Stomach (tissue), 9 donors: ENCODE measurements around the gene TC2N. TPM values are rescaled to one million over a fixed set of nuclear protein-coding genes. Genes with fewer than 3 reads are reported as not detected.

Source experiments
- DNase-seq, 2 donors: peaks; one replicate each; pipeline versions ENCODE4 v3.0.0 to v3.0.0-alpha.2; 2013 to 2019
- H3K27ac ChIP-seq, 5 donors: fragments of 200-600 bp in 4 of 5; sonication (generic) in 4 of 5; one replicate each; pipeline ENCODE4 v1.5.1; 2013 to 2019; ENCODE audit warnings: mild to moderate bottlenecking in 1 of 5, moderate library complexity in 1 of 5
- H3K27me3 ChIP-seq, 3 donors: fragments of 200-600 bp; sonication (generic); one replicate each; pipeline ENCODE4 v1.5.1; 2017 to 2019; ENCODE audit warnings: mixed run types in 1 of 3
- H3K36me3 ChIP-seq, 4 donors: fragments of 200-600 bp; sonication (generic); 1 replicate in 3 of 4; 2 replicates in 1 of 4; pipeline ENCODE4 v1.5.1; 2016 to 2019
- H3K4me1 ChIP-seq, 4 donors: fragments of 200-600 bp; sonication (generic); one replicate each; pipeline ENCODE4 v1.5.1; 2016 to 2019
- H3K4me3 ChIP-seq, 4 donors: fragments of 200-600 bp; sonication (generic) in 3 of 4; one replicate each; pipeline ENCODE4 v1.5.1; 2016 to 2019; ENCODE audit warnings: mild to moderate bottlenecking in 1 of 4
- H3K9me3 ChIP-seq, 4 donors: fragments of 200-600 bp; sonication (generic); one replicate each; pipeline ENCODE4 v1.5.1; 2016 to 2019
- EP300 ChIP-seq: sonication (generic); formaldehyde crosslinking; IDR thresholded peaks from one replicate; pipeline ENCODE4 v1.6.1; 2017; ENCODE audit warnings: antibody characterized with exemption
- POLR2A ChIP-seq, 4 donors: fragments of 450-650 bp; IDR thresholded peaks; one replicate each; pipeline ENCODE4 v1.6.1; 2016; ENCODE audit warnings: antibody characterized with exemption in 4 of 4, control low read depth in 2 of 4, mild to moderate bottlenecking in 1 of 4, moderate library complexity in 1 of 4
- POLR2AphosphoS5 ChIP-seq, 3 donors: sonication (generic); formaldehyde crosslinking; IDR thresholded peaks; one replicate each; pipeline ENCODE4 v1.6.1; 2016; ENCODE audit warnings: antibody characterized with exemption in 3 of 3
- WGBS, 5 donors: extraction: QIAGEN DNeasy Blood & Tissue Kit in 3 of 5; methylation state at CpG; one replicate each; pipeline versions ENCODE4 v1.1.5 to v1.1.7; 2013 to 2018; 5-methylcytosine and 5-hydroxymethylcytosine counted together
- intact Hi-C: fragments of 100-400 bp; cut with DNase I; formaldehyde crosslinking; loops from one replicate; pipeline ENCODE4 v1.15.1; 2023; ENCODE audit warnings: low total_unique reads
- polyA plus RNA-seq, 3 donors: library from polyadenylated mRNA; stranded (reverse); fragments of 200-250 nt; gene quantifications; one replicate each; pipeline ENCODE4 v1.2.3, GENCODE V29; 2013
- total RNA-seq, 5 donors: library from RNA; depleted of rRNA; stranded (reverse); fragments of >200 nt; gene quantifications; one replicate each; pipeline versions ENCODE4 v1.1.0 to v1.2.3, GENCODE V29; 2014 to 2016
- TF ChIP-seq, protein P1 (sequence below), 7 experiments: fragments of 450-650 bp in 4 of 7; fragments of 200-600 bp in 3 of 7; sonication (generic) in 3 of 7; IDR thresholded peaks; one replicate each; pipeline ENCODE4 v1.5.1; 2016 to 2019; ENCODE audit warnings: antibody characterized with exemption in 7 of 7, control low read depth in 2 of 7, mild to moderate bottlenecking in 1 of 7
- donor health status: healthy with polysubstance abuse.
- donor health status: Bipolar disorder and iron deficiency.
- donor health status: healthy.

Gene TC2N
- total and polyA plus RNA-seq, 8 donors: 15.6 to 162 (median 70.1) TPM

DNA sequence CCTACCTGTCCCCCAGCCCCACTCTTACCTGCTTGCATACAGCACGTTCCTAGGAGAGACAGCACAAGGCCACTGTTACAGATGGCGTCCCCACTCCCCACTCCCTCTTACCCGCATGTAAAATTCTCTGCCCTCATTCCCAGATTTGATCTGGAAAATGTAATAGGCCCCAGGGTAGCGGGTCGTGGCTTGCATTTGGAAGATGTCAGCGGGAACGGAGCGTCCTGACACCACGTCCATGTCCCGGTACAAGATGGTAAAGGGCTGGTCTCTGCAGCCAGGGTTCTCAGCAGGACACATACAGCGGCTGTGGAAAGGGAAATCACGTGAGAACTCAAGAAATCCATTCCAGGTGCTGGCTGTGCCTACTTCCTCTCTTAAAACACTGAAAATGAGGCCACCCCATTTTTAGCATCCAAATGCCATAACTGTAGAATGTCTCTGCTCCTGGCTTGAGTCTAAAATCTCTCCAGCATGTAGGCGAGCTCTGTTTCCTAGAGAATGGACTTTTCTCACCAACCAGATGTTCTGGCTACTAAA lies 10.1 kb upstream of the TC2N start:
- H3K27me3 ChIP-seq: no peaks in the 10 kb centered on the region
- intact Hi-C loops: no loop called here
- no peak for DNase-seq
- peaks cover 0 to 74% (median 30%) of the 10 kb centered on the region in 4 donors for H3K36me3 ChIP-seq
- TF ChIP-seq EP300 (no peak), POLR2A (IDR thresholded peaks at IDR 0.05) (no peak), POLR2AphosphoS5 (IDR thresholded peaks at IDR 0.05) (no peak)
- TF ChIP-seq, protein P1, sequence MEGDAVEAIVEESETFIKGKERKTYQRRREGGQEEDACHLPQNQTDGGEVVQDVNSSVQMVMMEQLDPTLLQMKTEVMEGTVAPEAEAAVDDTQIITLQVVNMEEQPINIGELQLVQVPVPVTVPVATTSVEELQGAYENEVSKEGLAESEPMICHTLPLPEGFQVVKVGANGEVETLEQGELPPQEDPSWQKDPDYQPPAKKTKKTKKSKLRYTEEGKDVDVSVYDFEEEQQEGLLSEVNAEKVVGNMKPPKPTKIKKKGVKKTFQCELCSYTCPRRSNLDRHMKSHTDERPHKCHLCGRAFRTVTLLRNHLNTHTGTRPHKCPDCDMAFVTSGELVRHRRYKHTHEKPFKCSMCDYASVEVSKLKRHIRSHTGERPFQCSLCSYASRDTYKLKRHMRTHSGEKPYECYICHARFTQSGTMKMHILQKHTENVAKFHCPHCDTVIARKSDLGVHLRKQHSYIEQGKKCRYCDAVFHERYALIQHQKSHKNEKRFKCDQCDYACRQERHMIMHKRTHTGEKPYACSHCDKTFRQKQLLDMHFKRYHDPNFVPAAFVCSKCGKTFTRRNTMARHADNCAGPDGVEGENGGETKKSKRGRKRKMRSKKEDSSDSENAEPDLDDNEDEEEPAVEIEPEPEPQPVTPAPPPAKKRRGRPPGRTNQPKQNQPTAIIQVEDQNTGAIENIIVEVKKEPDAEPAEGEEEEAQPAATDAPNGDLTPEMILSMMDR (IDR thresholded peaks at IDR 0.05): no peak
- no peak overlapping the region for H3K4me3 ChIP-seq
- no peak overlapping the region for H3K27ac ChIP-seq
- H3K4me1 ChIP-seq: peaks cover 29 to 73% (median 54%) of the 10 kb centered on the region in 4 donors
- 77 to 88% (median 84%) methylated on average over 12 to 13 of the region's 13 CpGs for WGBS, 5 donors
- H3K9me3 ChIP-seq: no peaks in the 10 kb centered on the region

DNA sequence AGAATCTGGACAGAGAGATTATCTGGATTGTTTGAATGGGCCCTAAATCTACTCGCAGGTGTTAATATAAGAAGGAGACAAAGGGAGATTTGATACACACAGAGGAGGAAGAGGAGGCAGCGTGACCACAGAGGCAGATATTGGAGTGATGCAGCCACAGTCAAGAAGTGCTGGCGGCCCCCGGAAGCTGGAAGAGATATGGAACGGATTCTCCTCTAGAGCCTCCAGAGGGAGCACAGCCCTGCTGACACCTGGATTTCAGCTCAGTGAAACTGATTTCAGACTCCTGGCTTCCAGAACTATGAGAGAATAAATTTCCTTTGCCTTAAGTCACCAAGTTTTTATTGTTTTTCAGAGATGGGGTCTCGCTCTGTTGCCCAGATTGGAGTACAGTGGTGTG lies 9.2 kb upstream of the TC2N start:
- H3K4me3 ChIP-seq: no peak overlapping the region
- H3K4me1 ChIP-seq: peaks cover 38 to 76% (median 58%) of the 10 kb centered on the region in 4 donors
- WGBS, 5 donors: 80 to 89% (median 83%) methylated on average over 6 of the region's 6 CpGs
- DNase-seq: no peak
- H3K36me3 ChIP-seq: peaks cover 0 to 68% (median 29%) of the 10 kb centered on the region in 4 donors
- no peaks in the 10 kb centered on the region for H3K9me3 ChIP-seq
- TF ChIP-seq EP300 (no peak), POLR2A (IDR thresholded peaks at IDR 0.05) (no peak), POLR2AphosphoS5 (IDR thresholded peaks at IDR 0.05) (no peak)
- TF ChIP-seq, protein P1 (IDR thresholded peaks at IDR 0.05): no peak
- no peaks in the 10 kb centered on the region for H3K27me3 ChIP-seq
- intact Hi-C loops: no loop called here
- H3K27ac ChIP-seq: peak overlapping the region in 1 of 5 donors; percentile 83

DNA sequence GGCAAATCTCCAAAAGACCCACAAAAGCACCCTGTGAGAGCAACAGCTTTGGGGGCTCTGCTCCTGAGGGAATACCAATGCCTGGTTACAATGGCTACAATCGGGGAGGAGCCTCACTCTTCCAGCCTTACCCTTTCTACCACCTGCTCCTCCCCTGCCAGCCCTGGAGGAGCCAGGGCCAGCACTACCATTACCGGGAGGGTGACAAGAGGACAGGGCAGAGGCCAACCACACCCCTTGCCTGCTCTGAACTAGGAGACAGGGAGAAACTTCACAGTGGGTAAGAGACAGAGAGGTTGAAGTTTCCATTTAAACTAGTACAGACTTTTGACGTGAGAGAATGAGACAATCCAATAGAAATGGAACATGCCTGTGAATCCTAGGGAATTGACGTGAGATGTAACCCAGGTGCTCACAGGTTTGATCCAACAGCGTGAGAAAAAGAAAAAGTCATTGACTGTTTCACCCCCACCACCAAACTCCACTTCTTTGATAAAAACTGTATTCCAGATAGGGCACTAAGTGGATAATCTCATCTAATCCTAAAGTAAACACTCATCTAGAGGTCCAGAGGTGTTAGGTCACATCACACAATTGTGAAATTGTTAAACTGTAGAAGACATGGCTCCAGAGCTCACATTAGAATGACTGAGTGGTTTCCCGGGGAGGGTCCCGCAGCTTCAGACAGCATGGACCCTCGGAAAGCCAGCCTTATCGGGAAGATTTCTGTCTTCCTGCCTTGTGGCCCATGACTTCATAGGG lies 8.4 kb upstream of the TC2N start:
- TF ChIP-seq POLR2AphosphoS5 (IDR thresholded peaks at IDR 0.05) (peak in 1 of 3 donors; percentile 17), EP300 (no peak)
- Histone ChIP-seq H3K9me3 (no peaks in the 10 kb centered on the region), H3K4me3 (no peak overlapping the region), H3K36me3 (peaks cover 0 to 61% (median 26%) of the 10 kb centered on the region in 4 donors), H3K27ac (peak overlapping the region; percentile 26 to 93 (median 83)), H3K4me1 (peaks cover 43 to 78% (median 60%) of the 10 kb centered on the region in 4 donors), H3K27me3 (no peaks in the 10 kb centered on the region)
- intact Hi-C loops: no loop called here
- WGBS, 5 donors: 37 to 59% (median 53%) methylated on average over 7 to 9 of the region's 9 CpGs
- DNase-seq: peak in 1 of 2 donors; percentile 46

DNA sequence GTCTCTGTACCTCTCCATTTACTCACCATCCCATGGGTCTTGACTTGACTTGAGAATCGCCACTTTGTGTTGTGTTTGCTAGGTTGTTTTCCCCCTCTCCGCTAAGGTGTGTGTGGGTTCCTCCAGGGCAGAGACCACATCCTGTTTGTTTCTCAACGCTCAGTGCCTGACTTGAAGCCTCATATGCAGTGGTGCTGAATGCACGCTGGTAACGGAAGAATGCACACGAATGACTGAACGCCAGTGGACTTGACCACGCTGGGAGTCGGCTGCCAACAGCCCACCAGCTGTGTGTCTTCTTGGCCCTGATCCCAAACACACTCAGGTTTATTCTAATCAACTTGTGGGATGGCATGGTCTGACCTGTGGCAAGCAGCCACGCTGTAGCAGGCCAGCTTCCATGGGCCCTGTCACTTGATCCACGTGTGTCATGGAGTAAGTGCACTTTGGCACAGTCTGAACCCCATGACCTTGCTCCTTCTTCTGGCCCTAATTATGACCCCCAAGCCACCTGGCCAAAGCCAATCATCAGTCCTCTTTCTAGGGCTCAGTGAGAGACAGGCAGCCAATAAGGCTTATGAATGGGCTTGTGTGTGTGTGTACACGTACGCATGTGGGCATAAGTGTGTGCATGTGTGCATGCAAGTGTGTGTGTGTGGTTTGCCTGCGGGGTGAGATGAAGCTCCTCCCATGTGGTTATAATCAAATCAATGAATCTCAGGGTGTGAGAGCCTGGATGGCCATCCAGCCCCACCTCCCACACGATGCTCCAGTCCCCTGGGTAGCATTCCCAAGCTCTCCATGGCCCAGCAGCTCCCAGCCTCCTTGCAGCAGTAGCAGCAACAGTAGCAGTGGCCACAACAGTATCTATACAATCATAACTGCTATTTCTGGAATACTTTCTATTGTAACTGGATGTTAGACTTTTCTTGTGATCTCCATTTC lies 6.4 kb upstream of the TC2N start:
- DNase-seq: peak; percentile 59 to 78
- Histone ChIP-seq H3K4me1 (peaks cover 50 to 80% (median 66%) of the 10 kb centered on the region in 4 donors), H3K9me3 (no peaks in the 10 kb centered on the region), H3K4me3 (no peak overlapping the region), H3K27me3 (no peaks in the 10 kb centered on the region), H3K36me3 (peaks cover 0 to 58% (median 31%) of the 10 kb centered on the region in 4 donors), H3K27ac (peak overlapping the region; percentile 83 to 93 (median 89))
- TF ChIP-seq POLR2AphosphoS5 (IDR thresholded peaks at IDR 0.05): peak in 2 of 3 donors; percentile 58 to 73
- TF ChIP-seq EP300: no peak
- WGBS, 5 donors: 32 to 59% (median 48%) methylated on average over 15 of the region's 15 CpGs
- intact Hi-C loops: no loop called here
